Neural cell (in vitro differentiated cells): ENCODE measurements around the gene IDH3A. TPM values are rescaled to one million over a fixed set of nuclear protein-coding genes. Genes with fewer than 3 reads are reported as not detected.

Experiments
- H2AFZ ChIP-seq: fragments of 200-600, 300-800 bp; sonication (generic), shearing (Covaris generic); 2 replicates; pipeline ENCODE4 v1.6.0; 2014; ENCODE audit warnings: low read depth, mild to moderate bottlenecking, antibody characterized with exemption, low read length, moderate library complexity
- H3F3A ChIP-seq: fragments of 200-600 bp; shearing (Covaris generic); 2 replicates; pipeline ENCODE4 v1.6.1; 2016; ENCODE audit warnings: mild to moderate bottlenecking, moderate library complexity, mixed read lengths, antibody characterized with exemption, low read length; ENCODE audit not compliant: insufficient read depth, poor library complexity, severe bottlenecking
- H3K27ac ChIP-seq: fragments of 200-600, 300-800 bp; sonication (generic), shearing (Covaris generic); 2 replicates; pipeline ENCODE4 v1.5.1; 2014; ENCODE audit warnings: mild to moderate bottlenecking, low read length, moderate library complexity
- H3K27me3 ChIP-seq: fragments of 300-800, 200-600 bp; sonication (generic), shearing (Covaris generic); 2 replicates; pipeline ENCODE4 v1.6.0; 2014; ENCODE audit warnings: mild to moderate bottlenecking, low read depth, low read length, moderate library complexity; ENCODE audit not compliant: insufficient read depth
- H3K36me3 ChIP-seq: fragments of 300-800, 200-600 bp; sonication (generic), shearing (Covaris generic); 2 replicates; pipeline ENCODE4 v1.5.1; 2014; ENCODE audit warnings: mild to moderate bottlenecking, antibody characterized with exemption, low read length, moderate library complexity; ENCODE audit not compliant: insufficient read depth
- H3K4me2 ChIP-seq: fragments of 300-800, 200-600 bp; sonication (generic), shearing (Covaris generic); 2 replicates; pipeline ENCODE4 v1.6.0; 2014; ENCODE audit warnings: mild to moderate bottlenecking, low read length
- H3K4me3 ChIP-seq: fragments of 300-800, 200-600 bp; sonication (generic), shearing (Covaris generic); 2 replicates; pipeline ENCODE4 v1.5.1; 2014; ENCODE audit warnings: mild to moderate bottlenecking, low read length, moderate library complexity
- H3K79me2 ChIP-seq: fragments of 200-600 bp; shearing (Covaris generic); replicated peaks from 2 replicates; pipeline ENCODE4 v1.6.0; 2014; ENCODE audit warnings: mild to moderate bottlenecking, low read length, moderate library complexity; ENCODE audit not compliant: insufficient read depth
- H3K9ac ChIP-seq: fragments of 300-800, 200-600 bp; sonication (generic), shearing (Covaris generic); 2 replicates; pipeline ENCODE4 v1.6.1; 2016; ENCODE audit warnings: mild to moderate bottlenecking, low read length, mixed read lengths
- H3K9me2 ChIP-seq: fragments of 200-600 bp; shearing (Covaris generic); 2 replicates; pipeline ENCODE4 v1.6.1; 2016; ENCODE audit warnings: mild to moderate bottlenecking, low read length, mixed read lengths; ENCODE audit not compliant: insufficient read depth
- H3K9me3 ChIP-seq: fragments of 200-600, 300-800 bp; sonication (generic), shearing (Covaris generic); 2 replicates; pipeline ENCODE4 v1.6.1; 2016; ENCODE audit warnings: mild to moderate bottlenecking, mixed run types, low read length, moderate library complexity, mixed read lengths
- H4K20me1 ChIP-seq: fragments of 200-600 bp; shearing (Covaris generic); 2 replicates; pipeline ENCODE4 v1.6.1; 2016; ENCODE audit warnings: mild to moderate bottlenecking, mixed run types; ENCODE audit not compliant: insufficient read depth
- EP300 ChIP-seq: fragments of 450-650 bp; conservative IDR thresholded peaks from 2 replicates; pipeline ENCODE4 v1.6.1; 2014; ENCODE audit warnings: antibody characterized with exemption, mild to moderate bottlenecking, moderate library complexity; ENCODE audit not compliant: poor library complexity, severe bottlenecking
- EZH2 ChIP-seq: fragments of 200-600, 300-800 bp; shearing (Covaris generic), sonication (generic); IDR thresholded peaks from 2 replicates; pipeline ENCODE4 v1.6.1; 2014; ENCODE audit warnings: antibody characterized with exemption, low read length, borderline replicate concordance, mild to moderate bottlenecking; ENCODE audit not compliant: insufficient read depth, poor library complexity, severe bottlenecking
- MXI1 ChIP-seq: fragments of 450-650 bp; conservative IDR thresholded peaks from 2 replicates; pipeline ENCODE4 v1.6.1; 2014; ENCODE audit warnings: antibody characterized with exemption, mild to moderate bottlenecking; ENCODE audit not compliant: poor library complexity, severe bottlenecking
- POLR2AphosphoS5 ChIP-seq: IDR thresholded peaks from 2 replicates; pipeline ENCODE4 v1.6.1; 2012
- RAD21 ChIP-seq: fragments of 450-650 bp; conservative IDR thresholded peaks from 2 replicates; pipeline ENCODE4 v1.6.1; 2014; ENCODE audit warnings: antibody characterized with exemption, mild to moderate bottlenecking, moderate library complexity
- SMC3 ChIP-seq: fragments of 450-650 bp; conservative IDR thresholded peaks from 2 replicates; pipeline ENCODE4 v1.6.1; 2014; ENCODE audit warnings: antibody characterized with exemption, mild to moderate bottlenecking, moderate library complexity; ENCODE audit not compliant: poor library complexity
- TAF1 ChIP-seq: IDR thresholded peaks from 2 replicates; pipeline ENCODE4 v1.6.1; 2012; ENCODE audit warnings: low read depth
- polyA plus RNA-seq: library from polyadenylated mRNA; depleted of rRNA; stranded (reverse); fragments of >200 nt; gene quantifications from 2 replicates; pipeline ENCODE4 v1.2.3, GENCODE V29; 2014
- TF ChIP-seq, protein P1 (sequence below): fragments of 450-650 bp; IDR thresholded peaks from 2 replicates; pipeline ENCODE4 v1.5.1; 2014; ENCODE audit warnings: antibody characterized with exemption, mild to moderate bottlenecking, moderate library complexity; ENCODE audit not compliant: poor library complexity, severe bottlenecking
- TF ChIP-seq, protein P2 (sequence below): IDR thresholded peaks from 2 replicates; pipeline ENCODE4 v1.6.1; 2012; ENCODE audit warnings: borderline replicate concordance

Gene IDH3A
- polyA plus RNA-seq, 1 donor from 2014 or later, result 90.7 TPM

DNA sequence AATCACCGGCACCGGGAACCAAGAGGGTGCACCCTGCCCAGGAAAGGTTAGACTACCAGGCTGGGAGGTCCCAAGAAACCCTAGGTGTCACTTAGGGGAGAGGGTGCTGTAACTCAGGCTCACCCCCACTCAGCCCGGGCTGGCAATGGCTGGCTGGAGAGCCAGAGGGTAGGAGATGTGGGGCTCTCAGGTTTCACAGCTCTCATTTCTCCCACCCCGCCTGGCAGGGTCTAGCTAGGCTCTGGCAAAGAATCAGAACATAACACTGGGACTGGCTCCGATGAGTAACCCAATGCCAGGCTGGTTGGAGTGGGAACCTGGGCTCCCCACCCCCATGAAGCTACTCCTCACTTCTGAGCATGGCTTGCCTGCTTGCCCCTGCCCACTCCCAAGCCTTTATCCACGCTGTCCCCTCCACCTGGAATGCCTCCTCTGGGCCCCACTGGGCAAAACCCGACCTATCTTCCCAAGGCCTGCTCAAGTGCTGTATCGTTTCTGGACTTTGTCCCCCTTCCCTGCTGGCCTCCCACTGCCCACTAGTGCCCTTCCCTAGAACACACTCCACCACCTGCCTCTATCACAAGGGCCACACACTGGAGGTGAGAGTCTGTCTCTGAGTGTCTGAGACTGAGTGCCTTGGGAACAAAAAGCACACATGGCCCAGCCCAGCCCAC lies 19.9 kb upstream of the IDH3A start:
- H3K27me3 ChIP-seq, result no peaks in the 10 kb centered on the region
- no peaks in the 10 kb centered on the region for H3K79me2 ChIP-seq
- no peaks in the 10 kb centered on the region for H3K36me3 ChIP-seq
- no peak for TF ChIP-seq TAF1
- no peak for TF ChIP-seq EP300
- no peak for TF ChIP-seq RAD21
- TF ChIP-seq MXI1, result no peak
- TF ChIP-seq, protein P1, sequence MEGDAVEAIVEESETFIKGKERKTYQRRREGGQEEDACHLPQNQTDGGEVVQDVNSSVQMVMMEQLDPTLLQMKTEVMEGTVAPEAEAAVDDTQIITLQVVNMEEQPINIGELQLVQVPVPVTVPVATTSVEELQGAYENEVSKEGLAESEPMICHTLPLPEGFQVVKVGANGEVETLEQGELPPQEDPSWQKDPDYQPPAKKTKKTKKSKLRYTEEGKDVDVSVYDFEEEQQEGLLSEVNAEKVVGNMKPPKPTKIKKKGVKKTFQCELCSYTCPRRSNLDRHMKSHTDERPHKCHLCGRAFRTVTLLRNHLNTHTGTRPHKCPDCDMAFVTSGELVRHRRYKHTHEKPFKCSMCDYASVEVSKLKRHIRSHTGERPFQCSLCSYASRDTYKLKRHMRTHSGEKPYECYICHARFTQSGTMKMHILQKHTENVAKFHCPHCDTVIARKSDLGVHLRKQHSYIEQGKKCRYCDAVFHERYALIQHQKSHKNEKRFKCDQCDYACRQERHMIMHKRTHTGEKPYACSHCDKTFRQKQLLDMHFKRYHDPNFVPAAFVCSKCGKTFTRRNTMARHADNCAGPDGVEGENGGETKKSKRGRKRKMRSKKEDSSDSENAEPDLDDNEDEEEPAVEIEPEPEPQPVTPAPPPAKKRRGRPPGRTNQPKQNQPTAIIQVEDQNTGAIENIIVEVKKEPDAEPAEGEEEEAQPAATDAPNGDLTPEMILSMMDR, result no peak
- TF ChIP-seq, protein P2, sequence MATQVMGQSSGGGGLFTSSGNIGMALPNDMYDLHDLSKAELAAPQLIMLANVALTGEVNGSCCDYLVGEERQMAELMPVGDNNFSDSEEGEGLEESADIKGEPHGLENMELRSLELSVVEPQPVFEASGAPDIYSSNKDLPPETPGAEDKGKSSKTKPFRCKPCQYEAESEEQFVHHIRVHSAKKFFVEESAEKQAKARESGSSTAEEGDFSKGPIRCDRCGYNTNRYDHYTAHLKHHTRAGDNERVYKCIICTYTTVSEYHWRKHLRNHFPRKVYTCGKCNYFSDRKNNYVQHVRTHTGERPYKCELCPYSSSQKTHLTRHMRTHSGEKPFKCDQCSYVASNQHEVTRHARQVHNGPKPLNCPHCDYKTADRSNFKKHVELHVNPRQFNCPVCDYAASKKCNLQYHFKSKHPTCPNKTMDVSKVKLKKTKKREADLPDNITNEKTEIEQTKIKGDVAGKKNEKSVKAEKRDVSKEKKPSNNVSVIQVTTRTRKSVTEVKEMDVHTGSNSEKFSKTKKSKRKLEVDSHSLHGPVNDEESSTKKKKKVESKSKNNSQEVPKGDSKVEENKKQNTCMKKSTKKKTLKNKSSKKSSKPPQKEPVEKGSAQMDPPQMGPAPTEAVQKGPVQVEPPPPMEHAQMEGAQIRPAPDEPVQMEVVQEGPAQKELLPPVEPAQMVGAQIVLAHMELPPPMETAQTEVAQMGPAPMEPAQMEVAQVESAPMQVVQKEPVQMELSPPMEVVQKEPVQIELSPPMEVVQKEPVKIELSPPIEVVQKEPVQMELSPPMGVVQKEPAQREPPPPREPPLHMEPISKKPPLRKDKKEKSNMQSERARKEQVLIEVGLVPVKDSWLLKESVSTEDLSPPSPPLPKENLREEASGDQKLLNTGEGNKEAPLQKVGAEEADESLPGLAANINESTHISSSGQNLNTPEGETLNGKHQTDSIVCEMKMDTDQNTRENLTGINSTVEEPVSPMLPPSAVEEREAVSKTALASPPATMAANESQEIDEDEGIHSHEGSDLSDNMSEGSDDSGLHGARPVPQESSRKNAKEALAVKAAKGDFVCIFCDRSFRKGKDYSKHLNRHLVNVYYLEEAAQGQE, result no peak
- TF ChIP-seq EZH2, result no peak
- TF ChIP-seq SMC3, result no peak
- no peak for TF ChIP-seq POLR2AphosphoS5
- H3K4me3 ChIP-seq, result no peak overlapping the region
- H4K20me1 ChIP-seq, result no peaks in the 10 kb centered on the region
- H3F3A ChIP-seq, result peaks cover 4% of the 10 kb centered on the region
- H2AFZ ChIP-seq, result no peak overlapping the region
- H3K27ac ChIP-seq, result no peak overlapping the region
- H3K9me3 ChIP-seq, result no peaks in the 10 kb centered on the region
- H3K9me2 ChIP-seq, result no peaks in the 10 kb centered on the region
- no peak overlapping the region for H3K9ac ChIP-seq
- H3K4me2 ChIP-seq, result no peak overlapping the region

DNA sequence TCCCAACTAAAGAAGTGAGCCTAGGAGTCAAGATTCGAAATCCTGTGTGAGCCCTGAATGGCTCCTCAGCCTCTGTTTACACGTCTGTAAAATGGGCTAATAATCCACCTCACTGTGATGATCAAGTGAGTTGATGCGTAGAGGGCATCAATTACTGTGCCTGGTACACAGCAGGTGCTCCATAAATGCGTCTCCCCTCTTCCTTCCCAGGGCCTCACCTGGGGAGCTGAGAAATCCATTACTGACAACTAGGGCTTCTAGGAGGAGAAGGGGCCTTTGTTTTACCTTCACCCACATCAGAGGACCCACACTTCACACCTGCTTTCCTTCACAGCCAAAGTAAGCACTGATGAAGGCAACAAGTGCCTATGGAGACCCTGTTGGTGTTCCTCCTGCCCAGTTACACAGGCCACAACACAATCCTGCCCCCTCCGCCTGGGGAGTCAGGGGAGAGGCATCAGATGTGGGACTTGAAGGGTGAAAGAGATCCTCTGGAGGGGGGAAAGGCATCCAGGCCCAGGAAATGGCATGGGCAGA lies 19.3 kb upstream of the IDH3A start:
- Histone ChIP-seq H3K27ac (no peak overlapping the region), H2AFZ (no peak overlapping the region), H3K27me3 (no peaks in the 10 kb centered on the region), H3K4me2 (no peak overlapping the region), H3K9me3 (no peaks in the 10 kb centered on the region), H3F3A (peaks cover 4% of the 10 kb centered on the region), H4K20me1 (no peaks in the 10 kb centered on the region), H3K79me2 (no peaks in the 10 kb centered on the region), H3K9me2 (no peaks in the 10 kb centered on the region), H3K9ac (no peak overlapping the region), H3K36me3 (no peaks in the 10 kb centered on the region), H3K4me3 (no peak overlapping the region)
- no peak for TF ChIP-seq MXI1
- TF ChIP-seq, protein P1, result no peak
- TF ChIP-seq EZH2, result no peak
- no peak for TF ChIP-seq RAD21
- TF ChIP-seq SMC3, result no peak
- TF ChIP-seq TAF1, result no peak
- TF ChIP-seq POLR2AphosphoS5, result no peak
- no peak for TF ChIP-seq EP300
- TF ChIP-seq, protein P2, result no peak
